NCI-H2029 treated with DMSO at 0.1 percent for 48 hours (cell line): Measurements from ENCODE around the gene ABR.
A peak's percentile ranks its signal among the peaks of the same experiment; 100 is the strongest.
"Not testable (repeated sequence)": the region's sequence is repeated elsewhere in the genome, so short reads cannot be mapped to it uniquely, and the experiment has no call there.

Experiments
- DNase-seq: peaks from one replicate; lab custom pipeline; 2025; lab: John Stamatoyannopoulos, UW

ABR gene

DNA sequence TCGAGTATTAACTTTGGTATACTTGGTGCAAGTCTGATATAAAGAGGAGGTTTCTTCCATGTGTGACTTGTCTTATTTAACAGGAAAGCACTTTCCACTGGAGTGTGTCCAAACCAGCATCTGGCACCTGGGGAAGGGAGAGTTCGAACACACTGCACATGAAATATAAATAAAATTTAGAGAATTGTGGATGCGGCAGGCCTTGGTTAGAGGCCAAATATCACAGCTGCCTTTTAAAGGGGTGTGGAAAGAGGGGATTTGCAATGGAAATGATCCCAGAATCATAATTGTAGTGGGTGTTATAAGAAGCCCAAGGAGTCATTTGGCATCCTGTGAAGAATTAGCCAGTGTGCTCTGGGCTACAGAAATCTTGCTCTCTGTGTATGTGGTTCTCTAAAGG lies 195.9 kb downstream of the ABR start:
- no peak for DNase-seq

DNA sequence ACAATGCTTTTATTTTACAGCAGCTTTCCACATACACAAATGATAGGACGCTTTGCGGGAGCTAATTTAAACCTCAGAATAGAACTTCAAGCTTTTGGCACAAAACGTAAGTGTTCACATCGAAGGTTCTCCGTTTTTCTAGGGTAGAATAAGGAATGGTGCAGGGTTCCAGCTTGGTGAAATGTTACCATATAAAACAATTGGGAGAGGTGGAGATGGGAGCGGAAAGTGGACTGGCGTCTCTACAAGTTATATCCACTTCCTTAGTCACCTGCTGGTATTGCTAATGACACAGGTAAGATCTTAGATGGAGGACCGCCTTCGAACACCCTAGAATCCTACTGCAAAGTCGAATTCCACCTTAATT lies 198.5 kb downstream of the ABR start:
- DNase-seq: no peak

DNA sequence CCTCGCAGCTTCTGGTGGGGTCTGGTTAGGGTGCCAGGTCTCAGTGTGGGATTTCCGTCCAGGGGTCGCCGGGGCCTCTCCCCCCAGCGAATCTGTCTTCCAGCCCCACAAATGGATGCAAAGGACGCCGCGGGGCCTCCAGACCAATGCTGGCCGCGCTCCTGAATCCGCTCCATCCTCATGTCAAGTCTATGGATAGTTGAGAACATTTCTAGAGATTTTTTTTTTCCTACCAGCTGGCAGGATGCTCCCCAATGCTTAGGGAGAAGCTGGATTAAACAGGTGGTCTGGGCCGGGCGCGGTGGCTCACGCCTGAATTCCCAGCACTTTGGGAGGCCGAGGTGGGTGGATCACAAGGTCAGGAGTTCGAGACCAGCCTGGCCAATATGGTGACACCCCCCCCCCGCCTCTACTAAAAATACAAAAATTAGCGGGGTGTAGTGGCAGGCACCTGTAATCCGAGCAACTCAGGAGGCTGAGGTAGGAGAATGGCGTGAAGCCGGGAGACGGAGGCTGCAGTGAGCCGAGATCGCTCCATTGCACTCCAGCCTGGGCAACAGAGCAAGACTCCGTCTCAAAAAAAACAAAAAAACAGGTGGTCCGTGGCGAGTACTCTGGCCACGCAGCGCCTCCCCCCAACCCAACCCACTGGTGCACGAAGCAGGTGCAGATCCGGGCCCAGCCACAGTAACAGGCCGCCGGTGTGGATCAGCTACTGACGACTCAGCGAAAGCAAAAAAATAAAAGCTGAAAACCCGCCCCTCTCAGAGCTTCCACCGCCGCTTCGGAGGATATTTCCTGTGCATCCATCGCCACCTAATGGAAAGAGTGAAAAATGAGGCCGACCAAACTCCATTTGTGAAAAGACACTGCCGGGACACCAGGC lies 199.1 kb downstream of the ABR start:
- DNase-seq: peak; percentile 19

DNA sequence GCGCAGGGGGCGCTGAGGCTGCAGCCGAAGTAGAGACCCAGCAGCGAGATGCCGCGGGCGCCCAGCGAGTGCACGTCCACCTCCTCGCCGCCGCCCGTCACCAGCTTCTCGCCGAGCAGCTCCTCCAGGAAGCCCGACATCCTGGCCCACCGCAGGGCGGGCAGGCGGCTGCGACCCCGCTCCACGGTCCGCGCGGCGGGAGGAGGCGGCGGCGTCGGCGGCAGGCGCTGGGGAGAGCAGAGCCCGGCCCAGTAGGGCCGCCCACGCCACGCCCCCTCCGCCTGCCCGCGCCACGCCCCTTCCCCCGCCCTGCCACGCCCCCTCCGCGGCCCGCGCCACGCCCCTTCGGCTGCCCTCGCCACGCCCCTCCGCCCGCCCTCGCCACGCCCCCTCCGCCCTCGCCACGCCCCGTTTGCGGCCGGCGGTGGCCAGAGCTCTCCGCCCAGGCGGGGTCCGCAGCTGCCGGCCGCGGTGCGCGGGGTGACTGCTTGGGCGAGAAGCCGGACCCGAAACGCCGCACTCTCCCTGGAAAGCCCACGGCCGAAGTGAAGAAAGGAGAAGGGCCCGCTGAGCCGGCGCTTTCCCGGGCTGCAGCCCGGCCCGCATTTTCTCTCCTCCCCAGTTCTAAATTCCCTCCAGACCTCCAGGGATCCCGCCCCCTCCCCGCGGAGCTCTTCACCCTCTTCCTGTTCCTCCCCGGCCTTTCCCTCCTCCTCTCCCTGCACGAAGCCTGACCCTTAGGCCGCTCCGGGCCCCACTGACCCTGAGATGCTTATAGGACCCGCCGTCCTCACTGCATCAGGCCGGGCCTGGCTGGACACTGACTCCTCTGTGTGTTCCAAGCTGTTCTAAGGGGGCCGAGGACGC lies 200.0 kb downstream of the ABR start, which contains the start of gene NXN:
TSS of gene NXN (minus strand) at position 238 of the 867 bp plus-strand sequence.
- no peak for DNase-seq

DNA sequence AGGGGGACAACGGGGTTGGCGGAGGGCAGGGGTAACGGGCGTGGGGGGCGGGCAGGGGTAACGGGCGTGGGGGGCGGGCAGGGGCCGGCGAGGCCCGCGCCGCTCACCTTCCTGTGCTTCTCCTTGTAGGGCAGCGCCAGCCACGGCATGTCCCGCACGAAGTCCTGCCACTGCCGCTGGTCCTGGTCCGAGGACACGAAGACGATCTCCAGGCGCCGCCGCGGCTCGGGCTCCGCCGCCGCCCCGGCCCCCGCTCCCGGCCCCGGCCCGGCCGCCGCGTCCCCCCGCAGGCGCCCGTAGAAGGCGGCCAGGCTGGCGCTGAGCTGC lies 200.6 kb downstream of the ABR start:
- no peak for DNase-seq

DNA sequence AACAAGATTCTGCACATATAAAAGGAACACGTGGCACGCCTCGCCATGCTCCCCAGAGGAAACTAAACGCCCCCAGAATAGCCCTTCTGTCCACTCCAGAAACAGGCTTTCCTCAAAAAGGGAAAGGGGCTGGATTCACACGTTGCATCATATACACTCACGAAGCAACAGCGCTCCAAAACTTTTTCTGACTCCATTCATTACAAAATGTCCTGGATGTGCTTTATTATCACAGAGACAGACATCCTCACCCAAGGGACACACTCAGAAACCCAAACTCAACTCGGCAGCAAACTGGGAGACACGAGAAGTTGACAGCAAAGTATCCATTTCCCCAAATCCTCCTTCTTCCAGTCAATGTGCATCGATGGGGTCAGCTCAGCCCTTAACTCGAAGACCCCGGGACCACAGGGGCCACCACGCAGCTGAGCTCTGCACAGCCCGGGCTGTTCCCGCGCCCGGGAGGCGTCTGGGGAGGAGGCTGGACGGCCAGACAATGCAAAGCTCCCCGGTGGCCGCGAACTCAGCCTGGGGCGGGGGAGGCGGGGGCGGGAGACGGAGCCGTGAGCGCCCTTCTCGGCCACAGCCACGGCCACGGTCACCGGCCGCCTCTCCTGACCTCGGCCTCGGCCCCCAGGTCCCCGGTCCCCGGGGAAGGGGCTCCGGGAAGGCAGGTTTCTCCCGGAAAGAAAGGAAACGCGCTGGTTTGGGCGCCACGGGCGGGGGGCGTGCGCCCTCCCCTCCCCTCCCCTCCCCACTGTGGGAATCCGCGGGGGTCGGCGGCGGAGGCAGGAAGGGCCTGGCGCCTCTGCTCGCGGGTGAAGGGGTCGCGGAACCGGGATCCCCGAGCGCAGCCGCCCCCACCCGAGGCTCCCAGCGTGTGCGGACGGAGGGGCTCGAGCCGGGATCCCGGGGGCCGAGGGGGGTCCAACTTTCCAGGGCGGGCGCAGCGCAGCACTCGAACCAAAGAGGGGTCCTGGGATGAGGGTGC lies 201.4 kb downstream of the ABR start:
- DNase-seq: no peak

DNA sequence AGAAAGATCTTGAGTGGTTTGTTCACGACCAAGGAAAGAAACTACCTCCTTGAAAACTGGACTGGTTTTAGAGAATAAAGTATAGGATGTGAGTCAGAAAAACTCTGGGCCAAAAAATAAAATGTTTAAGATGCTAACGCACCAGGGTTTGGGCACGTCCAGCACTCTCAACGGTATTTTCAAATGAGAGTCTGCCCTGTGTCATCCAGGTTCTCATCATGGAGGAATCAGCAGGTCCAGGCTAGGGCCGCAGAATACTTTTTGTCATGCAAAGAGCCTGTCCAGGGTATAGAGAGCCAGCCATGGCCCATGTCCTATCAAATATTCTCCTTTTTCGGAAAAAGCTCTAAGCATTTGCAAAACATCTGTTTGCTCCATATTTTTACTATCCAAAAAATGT lies 202.6 kb downstream of the ABR start:
- DNase-seq: no peak

DNA sequence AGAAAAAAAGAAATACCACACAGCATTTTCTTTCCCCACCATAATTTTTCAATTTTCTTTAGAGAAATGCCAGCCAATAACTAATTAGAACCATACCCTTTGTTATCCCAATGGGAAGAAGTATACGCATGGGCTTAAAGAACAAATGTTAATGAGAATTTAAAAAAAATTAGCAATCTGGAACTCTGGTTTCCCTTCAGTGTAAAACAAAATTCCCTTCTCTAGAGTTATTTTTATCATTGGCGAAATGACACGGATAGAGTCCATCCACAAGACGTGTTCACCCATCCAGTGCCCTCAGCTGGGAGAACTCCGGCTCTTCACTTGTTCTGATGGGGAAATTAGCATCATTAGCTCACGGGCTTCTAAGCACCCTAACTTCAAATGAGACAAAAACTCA lies 203.5 kb downstream of the ABR start:
- no peak for DNase-seq

DNA sequence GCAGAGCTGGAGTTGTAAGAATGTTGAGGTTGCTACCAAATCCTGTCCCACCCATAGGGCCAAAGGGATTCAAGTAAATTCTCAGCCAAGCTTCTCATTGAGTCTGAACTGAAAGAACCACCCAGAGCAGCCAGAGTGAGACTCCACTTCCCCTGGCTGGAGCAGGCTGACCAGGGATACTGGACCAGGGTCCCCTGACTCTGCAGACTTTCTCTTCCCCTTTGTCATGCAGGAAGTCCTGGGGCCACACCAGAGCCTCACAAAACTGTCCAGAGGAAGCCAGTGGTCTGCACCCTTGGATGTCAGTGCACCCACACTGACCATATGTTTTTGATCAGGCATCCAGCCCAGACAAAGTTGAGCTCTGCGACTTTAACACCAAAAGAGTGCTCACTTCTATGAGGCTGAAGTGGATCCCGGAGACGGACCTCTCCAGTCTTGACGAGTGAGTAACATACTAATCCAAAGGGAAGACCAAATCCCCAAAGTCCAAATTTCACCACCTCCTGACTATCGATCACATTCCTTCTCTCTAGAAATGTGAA lies 204.3 kb downstream of the ABR start:
- no peak for DNase-seq

DNA sequence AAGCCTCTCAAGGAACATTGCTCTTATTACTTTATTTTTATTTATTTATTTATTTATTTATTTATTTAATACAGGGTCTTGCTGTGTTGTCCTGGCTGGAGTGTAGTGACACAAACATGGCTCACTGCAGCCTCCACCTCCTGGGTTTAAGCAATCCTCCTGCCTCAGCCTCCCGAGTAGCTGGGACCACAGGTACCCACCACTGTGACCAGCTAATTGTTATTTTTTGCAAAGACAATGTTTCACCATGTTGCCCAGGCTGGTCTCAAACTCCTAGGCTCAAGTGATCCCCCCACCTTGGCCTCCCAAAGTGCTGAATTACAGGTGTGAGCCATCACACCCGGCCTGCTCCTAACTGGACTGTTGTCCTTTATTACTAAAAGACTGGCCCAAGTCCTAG lies 205.0 kb downstream of the ABR start:
- DNase-seq: not testable (repeated sequence)

DNA sequence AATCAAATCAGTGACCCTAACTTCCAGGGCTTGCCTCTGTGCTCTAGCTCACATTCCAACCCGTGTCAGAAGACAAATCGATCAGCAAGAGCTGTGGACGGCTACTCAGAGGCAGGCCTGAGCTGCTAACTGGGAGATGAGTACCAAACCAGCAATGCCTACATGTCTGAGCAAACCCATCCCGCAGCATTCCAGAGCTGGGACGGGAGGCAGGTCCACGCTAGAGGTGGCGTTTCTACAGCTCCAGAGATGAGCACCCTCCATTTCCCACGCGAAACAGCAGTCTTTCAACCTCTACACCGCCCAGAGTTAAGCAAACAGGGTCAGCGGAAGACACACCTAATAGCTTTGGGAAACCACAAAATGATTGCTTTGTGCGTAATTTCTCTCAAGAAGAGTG lies 206.7 kb downstream of the ABR start:
- DNase-seq: no peak

DNA sequence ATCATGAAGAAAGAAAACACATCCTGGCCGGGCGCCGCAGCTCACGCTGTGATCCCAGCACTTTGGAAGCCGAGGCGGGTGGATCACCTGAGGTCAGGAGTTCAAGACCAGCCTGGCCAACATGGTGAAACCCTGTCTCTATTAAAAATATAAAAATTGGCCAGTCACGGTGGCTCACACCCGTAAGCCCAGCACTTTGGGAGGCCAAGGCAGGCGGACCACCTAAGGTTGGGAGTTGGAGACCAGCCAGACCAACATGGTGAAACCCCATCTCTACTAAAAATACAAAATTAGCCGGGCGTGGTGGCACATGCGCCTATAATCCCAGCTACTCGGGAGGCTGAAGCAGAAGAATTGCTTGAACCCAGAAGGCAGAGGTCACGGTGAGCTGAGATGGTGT lies 207.9 kb downstream of the ABR start:
- DNase-seq: not testable (repeated sequence)

DNA sequence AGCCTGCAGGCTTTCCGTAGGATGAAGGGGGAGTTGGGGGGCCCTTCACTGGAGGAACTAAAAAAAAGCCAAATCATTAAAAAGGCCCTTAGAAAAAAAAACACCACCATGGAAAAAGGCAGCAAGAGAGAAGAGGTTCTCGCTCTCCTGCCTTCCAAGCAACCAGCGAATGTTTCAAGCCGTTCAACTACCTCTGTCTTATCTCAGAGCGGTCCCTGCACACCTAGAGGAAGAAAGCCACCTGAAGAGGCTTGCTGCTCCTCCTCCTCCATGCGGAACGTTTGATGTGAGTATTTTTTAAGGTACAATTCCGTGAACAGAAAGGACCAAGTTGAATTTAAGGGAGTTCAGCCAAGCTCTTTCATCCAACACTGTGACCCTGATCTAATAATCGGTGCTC lies 209.4 kb downstream of the ABR start:
- no peak for DNase-seq

DNA sequence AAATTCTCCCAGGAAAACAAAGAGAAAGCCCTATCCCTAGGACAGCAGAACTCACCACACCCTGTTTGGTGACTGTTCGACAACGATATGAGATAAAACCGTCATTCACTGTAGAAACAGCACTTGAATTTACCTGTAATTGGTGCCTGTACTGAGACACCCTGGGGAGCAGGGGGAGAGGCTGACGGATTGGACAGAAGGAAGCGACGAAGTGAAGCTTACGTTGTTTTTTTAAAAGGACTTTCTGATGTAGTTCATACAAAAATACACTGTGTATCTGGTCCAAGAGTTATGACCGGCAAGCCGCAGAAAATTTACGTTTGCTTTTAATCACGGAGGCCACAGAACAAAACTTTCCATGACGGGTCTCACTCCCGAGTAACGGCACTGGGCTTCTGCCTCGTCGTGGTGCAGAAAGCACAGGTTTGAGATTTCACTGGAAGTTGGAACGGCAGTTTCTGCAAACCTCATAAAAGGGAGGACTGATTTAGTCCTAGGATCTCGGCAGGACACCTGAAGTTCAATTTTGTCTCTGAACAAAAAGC lies 209.9 kb downstream of the ABR start:
- no peak for DNase-seq

DNA sequence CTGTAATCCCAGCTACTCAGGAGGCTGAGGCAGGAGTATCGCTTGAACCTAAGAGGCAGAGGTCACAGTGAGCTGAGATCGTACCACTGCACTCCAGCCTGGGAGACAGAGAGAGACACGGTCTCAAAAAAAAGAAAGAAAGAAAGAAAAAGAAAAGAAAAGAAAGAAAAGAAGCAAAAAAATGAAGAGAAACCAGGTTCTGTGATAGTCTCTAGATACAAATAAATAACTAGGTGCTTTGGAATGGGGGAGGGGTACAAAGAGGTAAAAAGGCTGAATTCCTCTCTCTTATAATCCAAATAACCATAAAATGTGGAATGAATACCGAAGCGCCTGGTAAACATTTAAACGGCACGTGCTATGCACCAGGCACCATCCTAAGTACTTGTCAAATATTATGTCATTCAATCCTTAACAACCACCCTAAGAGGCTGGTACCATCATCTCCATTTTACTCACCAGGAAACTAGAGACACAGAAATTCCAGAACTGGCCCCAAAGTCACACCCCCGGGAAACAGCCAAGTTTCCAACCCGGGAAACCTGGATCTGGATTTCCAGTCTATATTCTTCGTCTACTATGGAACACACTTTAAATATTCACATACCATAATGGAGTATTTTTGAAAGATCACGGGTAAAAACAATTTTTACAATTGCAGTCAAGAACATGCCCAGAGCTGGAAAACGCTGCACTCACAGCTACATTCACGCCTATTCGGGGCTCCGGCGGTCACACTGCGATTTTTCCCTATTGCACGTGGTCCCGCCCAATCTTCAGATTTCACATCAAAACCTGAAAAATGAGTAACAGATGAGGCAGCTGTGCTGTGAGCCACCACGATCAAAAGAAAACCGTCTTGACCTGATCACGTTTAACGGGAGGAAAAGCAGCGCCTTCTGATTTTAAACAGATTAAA lies 210.7 kb downstream of the ABR start:
- no peak for DNase-seq

DNA sequence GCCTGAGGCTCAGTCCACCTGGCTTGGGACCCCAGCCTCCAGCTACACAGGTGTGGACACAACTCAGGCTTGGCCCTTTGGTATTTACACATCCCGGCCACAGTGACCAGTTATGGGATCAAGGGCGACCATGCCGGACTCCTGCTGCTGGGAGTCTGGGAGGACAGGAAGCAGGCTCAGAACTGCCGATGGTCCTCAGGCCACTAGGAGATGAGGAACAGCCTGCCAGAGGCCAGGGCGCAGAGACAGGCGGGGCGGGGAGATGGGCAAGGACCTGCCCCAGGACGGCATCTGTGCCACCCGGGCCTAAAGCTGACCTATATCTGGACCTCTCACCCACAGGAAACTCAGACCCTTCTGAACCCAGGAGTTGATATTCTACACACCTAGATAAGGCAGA lies 212.7 kb downstream of the ABR start:
- DNase-seq: no peak

DNA sequence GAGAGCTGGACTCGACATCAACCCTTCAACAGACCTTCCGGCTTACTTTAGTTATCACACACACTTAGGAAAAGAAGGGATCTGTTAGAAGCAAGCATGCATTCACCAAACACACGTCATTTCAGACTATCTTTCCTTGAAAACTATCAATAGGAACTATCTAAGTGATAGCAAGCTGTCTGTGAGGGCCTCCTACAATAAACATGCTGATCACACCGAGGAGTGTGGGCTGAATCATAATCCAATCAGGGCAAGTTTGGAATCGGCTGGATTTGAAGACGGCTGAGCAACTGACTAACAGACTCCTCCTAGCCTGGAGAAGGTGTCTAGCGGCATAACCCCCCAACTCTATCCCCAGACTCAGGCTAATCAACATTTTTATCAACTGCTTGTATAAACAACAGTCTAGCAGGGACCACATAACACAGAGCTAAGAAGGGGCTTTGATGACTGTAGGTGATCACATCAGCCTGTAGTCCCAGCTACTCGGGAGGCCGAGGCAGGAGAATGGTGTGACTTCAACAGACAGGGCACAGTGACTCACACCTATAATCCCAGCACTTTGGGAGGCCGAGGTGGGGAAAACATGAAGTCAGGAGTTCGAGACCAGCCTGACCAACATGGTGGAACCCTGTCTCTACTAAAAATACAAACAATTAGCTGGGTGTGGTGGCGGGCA lies 214.3 kb downstream of the ABR start:
- no peak for DNase-seq

DNA sequence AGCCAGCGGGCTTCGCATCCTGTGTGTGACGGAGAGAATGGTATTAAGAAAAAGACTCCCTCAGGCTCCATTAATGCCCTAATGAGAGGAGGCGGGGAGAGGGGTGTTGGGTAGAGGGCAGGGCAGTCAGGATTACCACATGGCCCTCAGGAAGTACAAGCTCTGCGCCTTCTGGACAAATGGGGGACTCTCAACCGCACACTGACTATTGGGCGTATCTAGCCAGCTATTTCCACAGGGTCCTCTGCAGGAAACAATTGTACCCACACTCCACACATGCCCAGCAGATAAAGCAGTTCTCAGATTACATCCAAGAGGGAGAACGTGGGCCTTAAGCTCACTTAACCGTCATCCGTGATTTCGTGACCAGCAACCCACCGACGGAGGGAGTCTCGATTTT lies 214.9 kb downstream of the ABR start:
- DNase-seq: no peak

DNA sequence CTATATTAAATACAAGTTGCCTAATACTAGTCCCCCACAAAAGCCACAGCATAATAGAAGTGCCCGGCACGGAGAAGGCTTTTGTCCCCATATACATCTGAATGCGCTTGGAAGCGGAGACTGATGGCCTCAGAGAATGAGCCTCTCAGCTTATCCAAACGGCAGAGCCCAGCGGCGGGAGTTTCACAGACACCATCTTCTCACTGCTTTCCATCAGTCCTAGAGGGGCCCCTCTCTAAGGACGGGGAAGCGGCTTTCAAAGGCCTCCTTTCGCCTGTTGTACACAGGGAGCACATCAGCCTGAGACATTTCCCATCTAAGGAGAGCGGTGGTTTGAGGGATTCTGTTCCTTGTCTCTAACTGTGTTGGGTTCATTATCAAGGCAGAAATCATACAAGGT lies 217.1 kb downstream of the ABR start:
- DNase-seq: no peak

DNA sequence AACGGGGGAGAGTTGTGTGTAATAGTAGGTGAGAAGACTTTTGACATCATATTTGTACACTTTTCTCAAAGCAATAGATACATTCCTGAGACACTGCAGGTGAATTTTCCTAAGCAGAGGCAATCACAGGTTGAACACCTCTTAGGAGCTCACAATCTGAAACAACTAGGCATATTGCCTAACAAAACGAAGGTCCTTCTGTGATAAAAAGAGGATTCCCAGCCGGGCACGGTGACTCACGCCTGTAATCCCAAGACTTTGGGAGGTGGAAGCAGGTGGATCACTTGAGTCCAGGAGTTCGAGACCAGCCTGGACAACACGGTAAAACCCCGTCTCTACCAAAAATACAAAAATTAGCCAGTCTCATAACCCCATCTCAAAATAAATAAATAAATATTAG lies 217.6 kb downstream of the ABR start:
- no peak for DNase-seq
